PC-3 (cell line): ENCODE results near the gene TGFA. TPM values are rescaled to one million over a fixed set of nuclear protein-coding genes. Genes with fewer than 3 reads are reported as not detected.

Experiments
- ATAC-seq: fragments of 200-7000 bp; cut with Tn5 transposase; 2 replicates; pipeline ENCODE4 v1.9.1; 2020; ENCODE audit warnings: mild to moderate bottlenecking, moderate library complexity
- BruUV-seq: library from RNA; stranded (reverse); fragments of 400-500 nt; replicated peaks from 2 replicates; lab custom pipeline; 2021; lab: Mats Ljungman, UMichigan
- CTCF ChIA-PET: fragments of 300-600 bp; sonication (Branson Sonifier 250); formaldehyde crosslinking; loops from one replicate; lab custom pipeline; 2022; ENCODE audit warnings: antibody characterized with exemption; lab: Charles Lee
- POLR2A ChIA-PET: fragments of 300-600 bp; sonication (Branson Sonifier 250); formaldehyde crosslinking; loops from one replicate; lab custom pipeline; 2022; ENCODE audit warnings: antibody characterized with exemption; ENCODE audit not compliant: unreplicated experiment; lab: Charles Lee
- DNase-seq: peaks from one replicate; pipeline ENCODE4 v3.0.0-alpha.2; 2015
- H2AFZ ChIP-seq: fragments of 300-600 bp; sonication (generic); 2 replicates; pipeline ENCODE4 v1.6.0; 2016; ENCODE audit warnings: antibody characterized with exemption, low read length
- H3F3A ChIP-seq: fragments of 300-600 bp; sonication (generic); one replicate; pipeline ENCODE4 v1.6.0; 2017; ENCODE audit warnings: antibody characterized with exemption, low read length, control low read depth, mild to moderate bottlenecking; ENCODE audit not compliant: unreplicated experiment
- H3K27ac ChIP-seq: fragments of 300-600 bp; sonication (generic); 2 replicates; pipeline ENCODE4 v1.5.1; 2016; ENCODE audit warnings: mild to moderate bottlenecking, low read length
- H3K27me3 ChIP-seq: fragments of 300-600 bp; sonication (generic); 2 replicates; pipeline ENCODE4 v1.6.1; 2016; ENCODE audit warnings: low read length, mixed read lengths
- H3K36me3 ChIP-seq: fragments of 300-600 bp; sonication (generic); 2 replicates; pipeline ENCODE4 v1.6.1; 2016; ENCODE audit warnings: low read depth, mixed run types, low read length, mixed read lengths
- H3K4me1 ChIP-seq: fragments of 300-600 bp; sonication (generic); 2 replicates; pipeline ENCODE4 v1.5.1; 2016; ENCODE audit warnings: low read length; ENCODE audit not compliant: insufficient read depth
- H3K4me2 ChIP-seq: fragments of 300-600 bp; sonication (generic); 2 replicates; pipeline ENCODE4 v1.6.0; 2016; ENCODE audit warnings: low read length
- H3K4me3 ChIP-seq: fragments of 300-600 bp; sonication (generic); 2 replicates; pipeline ENCODE4 v1.5.1; 2016; ENCODE audit warnings: mild to moderate bottlenecking, low read length, mixed read lengths
- H3K79me2 ChIP-seq: fragments of 300-600 bp; sonication (generic); 2 replicates; pipeline ENCODE4 v1.6.1; 2017; ENCODE audit warnings: low read length, mixed read lengths
- H3K9ac ChIP-seq: fragments of 300-600 bp; sonication (generic); 2 replicates; pipeline ENCODE4 v1.6.0; 2016; ENCODE audit warnings: mild to moderate bottlenecking, low read length
- H3K9me2 ChIP-seq: fragments of 300-600 bp; sonication (generic); replicated peaks from 2 replicates; pipeline ENCODE4 v1.6.1; 2016; ENCODE audit warnings: mixed run types, low read length, mixed read lengths
- H3K9me3 ChIP-seq: fragments of 300-600 bp; sonication (generic); 2 replicates; pipeline ENCODE4 v1.6.1; 2016; ENCODE audit warnings: low read length, mixed read lengths
- H4K20me1 ChIP-seq: fragments of 300-600 bp; sonication (generic); 2 replicates; pipeline ENCODE4 v1.6.1; 2016; ENCODE audit warnings: low read length, mixed read lengths
- CTCF ChIP-seq: fragments of 300-600 bp; sonication (generic); conservative IDR thresholded peaks from 2 replicates; pipeline ENCODE4 v1.5.1; 2017; ENCODE audit warnings: antibody characterized with exemption, low read depth, mild to moderate bottlenecking, low read length
- EZH2 ChIP-seq: fragments of 300-600 bp; sonication (generic); IDR thresholded peaks from one replicate; pipeline ENCODE4 v1.6.1; 2017; ENCODE audit warnings: antibody characterized with exemption, mild to moderate bottlenecking, low read length; ENCODE audit not compliant: unreplicated experiment
- EZH2phosphoT487 ChIP-seq: fragments of 300-600 bp; sonication (generic); IDR thresholded peaks from 2 replicates; pipeline ENCODE4 v1.6.1; 2018; ENCODE audit warnings: mild to moderate bottlenecking, antibody characterized with exemption, low read length, borderline replicate concordance
- intact Hi-C: fragments of 100-400 bp; cut with micrococcal nuclease; formaldehyde crosslinking; loops from 2 replicates; pipeline ENCODE4 v1.9.0; 2023
- total RNA-seq: library from RNA; depleted of rRNA; stranded (reverse); fragments of >200 nt; gene quantifications from 2 replicates; pipeline ENCODE4 v1.2.3, GENCODE V29; 2014

Gene TGFA
- total RNA-seq, 1 experiment from 2014 or later: 45.0 TPM

DNA sequence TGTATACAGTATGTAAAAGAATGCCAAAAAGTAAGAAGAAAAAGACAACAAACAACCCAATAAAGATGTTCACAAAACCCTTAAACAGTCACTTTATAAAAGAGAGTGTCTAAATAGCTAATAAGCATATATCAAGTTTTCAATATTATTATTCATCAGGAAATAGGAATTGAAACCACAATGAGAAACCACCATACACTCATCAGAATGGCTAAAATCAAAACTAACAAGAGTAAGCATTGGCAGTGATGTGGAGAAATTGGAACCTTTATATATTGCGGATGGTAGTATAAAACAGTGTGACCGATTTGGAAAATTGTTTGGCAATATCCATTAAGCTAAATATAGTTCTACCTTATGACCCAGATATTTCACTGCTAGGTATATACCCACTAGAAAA is 20.5 kb upstream of the TGFA start:
- Histone ChIP-seq H3K4me2 (no peak overlapping the region), H3K9me3 (no peaks in the 10 kb centered on the region), H3K27ac (no peak overlapping the region), H4K20me1 (no peaks in the 10 kb centered on the region), H3K4me1 (peaks cover 8% of the 10 kb centered on the region; the same call in 1 of the 2 replicates), H3K79me2 (no peaks in the 10 kb centered on the region), H3K9ac (no peak overlapping the region), H3F3A (no peaks in the 10 kb centered on the region), H2AFZ (no peak overlapping the region), H3K4me3 (no peak overlapping the region), H3K9me2 (no peaks in the 10 kb centered on the region), H3K27me3 (no peaks in the 10 kb centered on the region), H3K36me3 (no peaks in the 10 kb centered on the region)
- ATAC-seq: no peak
- TF ChIP-seq EZH2phosphoT487 (no peak), EZH2 (no peak)
- no peak for DNase-seq
- ChIA-PET POLR2A (interaction anchor here (0.6 kb wide), 1 partner anchor 1476 kb away, joined by 6 read pairs; no protein-coding TSS in a partner anchor), CTCF (no interaction called here)
- intact Hi-C loops: no loop called here
- BruUV-seq: no TSS peak

DNA sequence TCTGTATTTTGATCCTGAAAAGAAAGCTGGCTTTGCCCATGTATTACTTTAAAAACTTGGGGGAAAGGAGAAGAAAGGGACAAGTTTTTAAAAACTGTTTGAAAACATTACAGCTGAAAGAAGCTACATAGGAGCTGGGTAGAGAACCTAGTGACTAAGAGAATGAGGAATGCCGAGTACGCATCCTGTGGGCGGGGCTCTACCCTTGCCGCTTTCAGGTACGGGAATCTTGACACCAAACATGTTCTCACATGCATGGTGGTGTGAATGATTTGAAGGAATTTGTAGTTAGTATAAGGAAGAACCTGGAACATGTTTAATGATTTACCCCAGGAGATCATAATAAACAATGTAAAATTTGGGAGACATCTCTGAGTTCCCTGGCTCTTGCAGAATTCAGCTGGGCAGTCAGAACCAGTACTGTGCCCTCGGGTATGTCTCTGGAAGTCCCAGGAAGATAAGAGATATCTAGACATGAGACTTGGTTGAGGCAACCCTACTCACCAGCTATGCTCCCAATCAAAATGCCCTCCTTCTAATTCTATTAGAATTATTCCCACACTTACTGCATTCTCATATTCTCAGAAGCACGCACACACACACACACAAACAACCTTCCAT is 16.5 kb upstream of the TGFA start:
- intact Hi-C loops: no loop called here
- Histone ChIP-seq H3K9me3 (no peaks in the 10 kb centered on the region), H2AFZ (no peak overlapping the region), H3K4me1 (peaks cover 8% of the 10 kb centered on the region; the same call in 1 of the 2 replicates), H3K36me3 (no peaks in the 10 kb centered on the region), H3K4me2 (no peak overlapping the region), H3K9me2 (no peaks in the 10 kb centered on the region), H4K20me1 (no peaks in the 10 kb centered on the region), H3K27me3 (no peaks in the 10 kb centered on the region), H3K79me2 (no peaks in the 10 kb centered on the region), H3K4me3 (no peak overlapping the region), H3K9ac (no peak overlapping the region), H3F3A (no peaks in the 10 kb centered on the region), H3K27ac (no peak overlapping the region)
- ChIA-PET CTCF (interaction anchor here (0.7 kb wide), 1 partner anchor 13 kb away, joined by 4 read pairs; no protein-coding TSS in a partner anchor), POLR2A (no interaction called here)
- ATAC-seq (peak; percentile 74), DNase-seq (peak; percentile 60)
- no TSS peak for BruUV-seq
- TF ChIP-seq EZH2 (no peak), EZH2phosphoT487 (no peak), CTCF (no peak)

- TF ChIP-seq EZH2 (no peak), CTCF (no peak), EZH2phosphoT487 (no peak)
- Histone ChIP-seq H3K9ac (no peak overlapping the region), H3F3A (no peaks in the 10 kb centered on the region), H3K4me3 (no peak overlapping the region), H3K36me3 (no peaks in the 10 kb centered on the region), H4K20me1 (no peaks in the 10 kb centered on the region), H3K27me3 (no peaks in the 10 kb centered on the region), H3K4me2 (no peak overlapping the region), H3K4me1 (peaks cover 8% of the 10 kb centered on the region; the same call in 1 of the 2 replicates), H3K9me2 (no peaks in the 10 kb centered on the region), H3K79me2 (no peaks in the 10 kb centered on the region), H3K9me3 (no peaks in the 10 kb centered on the region), H3K27ac (no peak overlapping the region), H2AFZ (no peak overlapping the region)
- intact Hi-C loops: no loop called here
- ChIA-PET CTCF (interaction anchor here (0.7 kb wide), 1 partner anchor 12 kb away, joined by 4 read pairs; no protein-coding TSS in a partner anchor), POLR2A (interaction anchor here (0.6 kb wide), 1 partner anchor 13 kb away, joined by 3 read pairs; no protein-coding TSS in a partner anchor)
- no TSS peak for BruUV-seq
- ATAC-seq (peak; percentile 18; the same call in 1 of the 2 replicates), DNase-seq (no peak)
Measured at GRCh38 chr2:70569559-70569958, 15.9 kb upstream of the TGFA start.
